Duodenal mucosa (tissue), 2 donors: ENCODE measurements around the gene TRIM71.
"Not testable (repeated sequence)": the region's sequence is repeated elsewhere in the genome, so short reads cannot be mapped to it uniquely, and the experiment has no call there.

Source experiments
- H3K27ac ChIP-seq: one replicate; pipeline ENCODE4 v1.7.0; 2013; ENCODE audit warnings: low read depth, low read length
- H3K27me3 ChIP-seq, 2 donors: one replicate each; pipeline ENCODE4 v1.7.0; 2013; ENCODE audit warnings: low read length in 2 of 2, control low read depth in 1 of 2; ENCODE audit not compliant: insufficient read depth in 2 of 2, control insufficient read depth in 1 of 2
- H3K36me3 ChIP-seq, 2 donors: one replicate each; pipeline ENCODE4 v1.7.0; 2013; ENCODE audit warnings: low read length in 2 of 2, control low read depth in 1 of 2; ENCODE audit not compliant: insufficient read depth in 2 of 2, control insufficient read depth in 1 of 2
- H3K4me1 ChIP-seq, 2 donors: one replicate each; pipeline ENCODE4 v1.7.0; 2013; ENCODE audit warnings: low read length in 2 of 2, control low read depth in 1 of 2; ENCODE audit not compliant: insufficient read depth in 2 of 2, control insufficient read depth in 1 of 2
- H3K4me3 ChIP-seq, 2 donors: one replicate each; pipeline ENCODE4 v1.7.0; 2013; ENCODE audit warnings: low read length in 2 of 2, low read depth in 1 of 2
- H3K9ac ChIP-seq, 2 donors: one replicate each; pipeline ENCODE4 v1.7.0; 2013; ENCODE audit warnings: low read length in 2 of 2, low read depth in 1 of 2
- H3K9me3 ChIP-seq, 2 donors: one replicate each; pipeline ENCODE4 v1.7.0; 2013; ENCODE audit warnings: low read length in 2 of 2, control low read depth in 1 of 2; ENCODE audit not compliant: control insufficient read depth in 1 of 2

The TRIM71 gene

GRCh38 chr3:32842531-32842931 is 24.7 kb downstream of the TRIM71 start:
- H3K27me3 ChIP-seq = no peaks in the 10 kb centered on the region
- no peak overlapping the region for H3K4me3 ChIP-seq
- no peak overlapping the region for H3K9ac ChIP-seq

GRCh38 chr3:32842987-32843386 is 25.2 kb downstream of the TRIM71 start:
- H3K27me3 ChIP-seq = no peaks in the 10 kb centered on the region
- no peak overlapping the region for H3K4me3 ChIP-seq
- H3K36me3 ChIP-seq = no peaks in the 10 kb centered on the region
- no peaks in the 10 kb centered on the region for H3K4me1 ChIP-seq
- H3K27ac ChIP-seq = no peak overlapping the region
- H3K9me3 ChIP-seq = no peaks in the 10 kb centered on the region
- no peak overlapping the region for H3K9ac ChIP-seq

More at GRCh38 chr3:32842531-32842931, 24.7 kb downstream of the TRIM71 start:
- no peaks in the 10 kb centered on the region for H3K4me1 ChIP-seq
- H3K9me3 ChIP-seq = no peaks in the 10 kb centered on the region
- no peaks in the 10 kb centered on the region for H3K36me3 ChIP-seq
- no peak overlapping the region for H3K27ac ChIP-seq

GRCh38 chr3:32843510-32844321 is 25.9 kb downstream of the TRIM71 start:
- Histone ChIP-seq H3K27ac (no peak overlapping the region), H3K36me3 (no peaks in the 10 kb centered on the region), H3K9me3 (no peaks in the 10 kb centered on the region), H3K9ac (no peak overlapping the region), H3K27me3 (no peaks in the 10 kb centered on the region), H3K4me1 (no peaks in the 10 kb centered on the region), H3K4me3 (no peak overlapping the region)

- Histone ChIP-seq H3K36me3 (no peaks in the 10 kb centered on the region), H3K27me3 (no peaks in the 10 kb centered on the region), H3K4me1 (no peaks in the 10 kb centered on the region), H3K27ac (no peak overlapping the region), H3K9me3 (no peaks in the 10 kb centered on the region), H3K4me3 (no peak overlapping the region), H3K9ac (no peak overlapping the region)
Measured at GRCh38 chr3:32844322-32844654, 26.5 kb downstream of the TRIM71 start.

GRCh38 chr3:32844914-32845313 is 27.1 kb downstream of the TRIM71 start:
- no peak overlapping the region for H3K27ac ChIP-seq
- no peak overlapping the region for H3K4me3 ChIP-seq
- H3K27me3 ChIP-seq = no peaks in the 10 kb centered on the region
- H3K9me3 ChIP-seq = no peaks in the 10 kb centered on the region
- H3K9ac ChIP-seq = no peak overlapping the region
- H3K36me3 ChIP-seq = no peaks in the 10 kb centered on the region
- no peaks in the 10 kb centered on the region for H3K4me1 ChIP-seq

- H3K27me3 ChIP-seq, H3K9ac ChIP-seq, H3K27ac ChIP-seq, H3K36me3 ChIP-seq, H3K4me1 ChIP-seq, H3K9me3 ChIP-seq, H3K4me3 ChIP-seq: not testable (repeated sequence)
Measured at GRCh38 chr3:32845546-32845945, 27.7 kb downstream of the TRIM71 start.

- H3K36me3 ChIP-seq, H3K9ac ChIP-seq, H3K4me3 ChIP-seq, H3K4me1 ChIP-seq, H3K27me3 ChIP-seq, H3K9me3 ChIP-seq, H3K27ac ChIP-seq: not testable (repeated sequence)
Measured at GRCh38 chr3:32847045-32847444, 29.2 kb downstream of the TRIM71 start.

- Histone ChIP-seq H3K9me3 (no peaks in the 10 kb centered on the region), H3K27ac (no peak overlapping the region), H3K27me3 (no peaks in the 10 kb centered on the region), H3K36me3 (no peaks in the 10 kb centered on the region), H3K4me1 (no peaks in the 10 kb centered on the region), H3K9ac (no peak overlapping the region), H3K4me3 (no peak overlapping the region)
Measured at GRCh38 chr3:32847528-32847927, 29.7 kb downstream of the TRIM71 start.

GRCh38 chr3:32848215-32848614 is 30.4 kb downstream of the TRIM71 start:
- Histone ChIP-seq H3K36me3 (no peaks in the 10 kb centered on the region), H3K4me1 (no peaks in the 10 kb centered on the region), H3K9ac (no peak overlapping the region), H3K4me3 (no peak overlapping the region), H3K9me3 (no peaks in the 10 kb centered on the region), H3K27ac (no peak overlapping the region), H3K27me3 (no peaks in the 10 kb centered on the region)

- Histone ChIP-seq H3K4me3 (no peak overlapping the region), H3K36me3 (no peaks in the 10 kb centered on the region), H3K27me3 (no peaks in the 10 kb centered on the region), H3K9me3 (no peaks in the 10 kb centered on the region), H3K4me1 (no peaks in the 10 kb centered on the region), H3K27ac (no peak overlapping the region), H3K9ac (no peak overlapping the region)
Measured at GRCh38 chr3:32849046-32849445, 31.2 kb downstream of the TRIM71 start.

GRCh38 chr3:32850226-32850625 is 32.4 kb downstream of the TRIM71 start:
- no peaks in the 10 kb centered on the region for H3K27me3 ChIP-seq
- H3K4me1 ChIP-seq = no peaks in the 10 kb centered on the region
- no peak overlapping the region for H3K9ac ChIP-seq
- no peaks in the 10 kb centered on the region for H3K36me3 ChIP-seq
- no peaks in the 10 kb centered on the region for H3K9me3 ChIP-seq
- no peak overlapping the region for H3K27ac ChIP-seq
- H3K4me3 ChIP-seq = no peak overlapping the region
